ENCODE measurements around the gene TXNDC8.

DNA sequence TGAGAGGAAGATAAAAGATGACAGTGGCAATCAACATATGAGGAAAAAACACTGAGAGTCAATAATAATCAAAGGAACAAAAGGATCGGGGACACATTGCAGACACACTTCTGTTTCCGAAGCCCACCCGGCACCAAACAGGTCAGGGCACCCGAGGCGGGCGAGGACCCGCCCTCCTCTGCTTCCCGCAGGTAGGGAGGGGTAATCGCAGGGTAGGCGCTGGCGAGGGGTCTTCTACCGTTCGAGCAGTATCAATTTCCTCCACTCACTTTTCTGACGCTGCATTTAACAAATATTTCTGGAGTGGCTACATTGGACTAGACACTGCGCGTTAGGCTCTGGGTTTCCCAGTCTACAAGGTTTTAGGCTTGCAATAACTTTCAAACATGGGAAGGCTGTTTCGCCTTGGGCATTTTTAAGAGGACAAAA, 82.6 kb downstream of the TXNDC8 start:
- TF ChIP-seq, protein P1, sequence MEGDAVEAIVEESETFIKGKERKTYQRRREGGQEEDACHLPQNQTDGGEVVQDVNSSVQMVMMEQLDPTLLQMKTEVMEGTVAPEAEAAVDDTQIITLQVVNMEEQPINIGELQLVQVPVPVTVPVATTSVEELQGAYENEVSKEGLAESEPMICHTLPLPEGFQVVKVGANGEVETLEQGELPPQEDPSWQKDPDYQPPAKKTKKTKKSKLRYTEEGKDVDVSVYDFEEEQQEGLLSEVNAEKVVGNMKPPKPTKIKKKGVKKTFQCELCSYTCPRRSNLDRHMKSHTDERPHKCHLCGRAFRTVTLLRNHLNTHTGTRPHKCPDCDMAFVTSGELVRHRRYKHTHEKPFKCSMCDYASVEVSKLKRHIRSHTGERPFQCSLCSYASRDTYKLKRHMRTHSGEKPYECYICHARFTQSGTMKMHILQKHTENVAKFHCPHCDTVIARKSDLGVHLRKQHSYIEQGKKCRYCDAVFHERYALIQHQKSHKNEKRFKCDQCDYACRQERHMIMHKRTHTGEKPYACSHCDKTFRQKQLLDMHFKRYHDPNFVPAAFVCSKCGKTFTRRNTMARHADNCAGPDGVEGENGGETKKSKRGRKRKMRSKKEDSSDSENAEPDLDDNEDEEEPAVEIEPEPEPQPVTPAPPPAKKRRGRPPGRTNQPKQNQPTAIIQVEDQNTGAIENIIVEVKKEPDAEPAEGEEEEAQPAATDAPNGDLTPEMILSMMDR (conservative IDR thresholded peaks at IDR 0.05; ENCODE audit: low read depth, low read length): no peak
- no peak for TF ChIP-seq EZH2 (IDR thresholded peaks at IDR 0.05; ENCODE audit: low read length, unreplicated experiment)

Data from PC-3 (cell line).